Renal cortex interstitium (tissue), 11 donors: Measurements from ENCODE around the gene MED14. TPM values are rescaled to one million over a fixed set of nuclear protein-coding genes. Genes with fewer than 3 reads are reported as not detected.

Experiments
- DNase-seq, 11 donors: peaks; one replicate each; pipeline ENCODE4 v3.0.0-alpha.2; 2013; ENCODE audit warnings: low read depth in 9 of 11, low spot score in 4 of 11; ENCODE audit errors: extremely low read depth in 1 of 11
- polyA plus RNA-seq, 3 donors: library from polyadenylated mRNA; unstranded; fragments of 120-200 nt; gene quantifications; one replicate each; pipeline ENCODE4 v1.2.1, GENCODE V29; 2013; ENCODE audit not compliant: insufficient read length in 3 of 3

The MED14 gene
- polyA plus RNA-seq, 3 donors = 41.3 to 56.4 (median 48.8) TPM

DNA sequence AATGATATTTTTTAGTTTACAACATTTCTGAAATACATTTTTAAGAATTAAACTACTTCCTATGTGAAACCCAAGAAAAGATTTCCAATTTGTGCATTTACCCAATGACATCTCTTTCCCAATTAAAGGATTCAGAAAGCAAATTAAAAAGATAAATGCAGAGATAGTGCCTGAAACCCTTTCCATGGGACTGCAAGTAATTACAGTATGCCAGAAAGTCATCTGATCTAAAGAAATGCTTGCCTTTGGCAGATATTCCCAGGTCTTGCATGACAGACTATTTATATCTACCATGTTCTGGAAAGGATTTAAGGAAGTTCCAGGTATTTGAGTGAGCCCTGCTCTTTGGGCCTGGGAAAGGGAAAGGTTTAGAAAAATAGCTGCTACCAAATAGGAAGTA is 46.4 kb downstream of the MED14 start:
- DNase-seq = no peak

DNA sequence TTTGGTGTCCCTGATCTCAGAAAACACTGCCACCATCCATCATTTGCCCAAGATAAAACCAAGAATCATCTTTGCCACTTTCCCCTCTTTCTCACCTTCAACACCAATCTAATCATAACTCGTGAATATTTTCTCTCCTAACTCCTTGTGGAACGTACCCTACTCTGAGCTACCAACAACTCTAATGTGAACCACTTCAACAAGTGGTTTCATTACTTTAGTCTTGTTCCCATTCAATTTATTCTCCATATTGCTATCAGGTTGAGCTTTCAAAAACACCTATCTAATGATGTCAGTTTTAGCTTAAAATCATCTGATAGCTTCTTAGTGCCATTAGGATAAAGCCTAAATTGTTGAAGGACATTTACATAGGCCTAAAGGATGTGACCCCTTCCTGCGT is 48.2 kb downstream of the MED14 start:
- no peak for DNase-seq

GRCh38 chrX:40685362-40685918 is 49.9 kb downstream of the MED14 start:
- no peak for DNase-seq

DNA sequence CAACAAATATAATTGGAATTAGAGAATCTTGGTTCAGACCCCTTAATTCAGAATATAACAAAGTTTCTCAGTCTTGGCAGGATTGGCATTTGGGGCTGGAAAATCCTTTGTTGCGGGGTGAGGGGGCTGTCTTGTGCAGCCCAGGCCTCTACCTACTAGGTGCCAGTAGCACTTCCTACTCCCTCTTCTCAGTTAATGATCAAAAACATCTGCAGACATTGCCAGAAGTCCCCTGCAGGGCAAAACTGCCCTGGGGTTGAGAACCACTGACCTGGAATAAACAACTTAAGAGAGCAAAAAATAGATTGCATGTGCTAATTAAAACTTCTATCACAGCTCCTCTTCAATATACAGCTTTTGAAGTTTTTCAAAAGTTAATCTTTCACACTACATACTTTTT is 51.2 kb downstream of the MED14 start:
- DNase-seq = no peak

DNA sequence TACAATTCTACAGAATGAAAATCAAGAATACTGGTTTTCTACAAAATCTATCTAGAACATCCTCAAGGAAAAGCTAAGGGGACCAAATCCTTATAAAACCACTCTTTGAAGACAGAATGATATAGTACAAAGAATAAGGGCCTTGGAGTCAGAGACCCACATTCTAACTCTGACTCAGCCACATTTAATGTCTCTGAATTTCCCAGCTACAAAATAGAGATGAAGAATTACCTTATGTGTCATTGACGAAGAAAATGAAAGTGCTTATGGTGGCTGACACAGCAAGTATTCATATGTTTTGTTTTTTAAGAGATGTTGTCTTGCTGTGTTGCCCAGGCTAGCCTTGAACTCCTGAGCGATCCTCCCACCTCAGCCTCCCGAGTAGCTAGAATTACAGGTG is 52.1 kb downstream of the MED14 start:
- no peak for DNase-seq

- DNase-seq = no peak
These were observed 64.2 kb downstream of the MED14 start for GRCh38 chrX:40671126-40671525.

- no peak for DNase-seq
These were observed 71.3 kb downstream of the MED14 start for GRCh38 chrX:40663880-40664630.

DNA sequence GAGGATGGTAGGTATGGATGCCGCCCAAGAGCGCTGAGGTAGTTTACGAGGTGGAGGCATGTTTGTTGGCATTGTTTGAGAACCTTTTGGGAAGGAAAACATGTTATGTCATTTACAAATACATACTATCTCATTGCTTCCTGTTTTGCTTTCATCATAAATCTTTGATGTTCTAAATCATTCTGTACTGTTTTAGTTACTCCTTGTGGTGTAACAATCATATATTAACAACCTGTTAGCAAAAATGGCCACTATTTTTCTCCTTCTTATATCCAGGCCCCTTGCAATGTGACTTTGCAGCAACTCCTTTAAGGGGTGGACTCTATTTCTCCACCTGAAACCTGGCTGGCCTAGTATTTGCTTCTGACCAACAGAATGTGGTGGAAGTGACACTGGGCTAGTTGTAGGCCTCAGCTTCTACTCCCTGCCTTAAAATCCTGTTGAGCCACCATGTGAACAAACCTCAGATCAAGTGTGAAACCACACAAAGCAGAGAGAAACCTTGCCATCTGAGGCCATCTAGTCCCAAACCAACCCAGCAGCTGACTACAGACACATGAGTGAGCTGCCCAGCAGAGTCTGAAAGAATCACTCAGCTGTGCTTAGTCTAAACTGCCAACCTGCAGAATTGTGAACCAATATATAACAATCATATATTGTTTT is 72.1 kb downstream of the MED14 start:
- DNase-seq = no peak

DNA sequence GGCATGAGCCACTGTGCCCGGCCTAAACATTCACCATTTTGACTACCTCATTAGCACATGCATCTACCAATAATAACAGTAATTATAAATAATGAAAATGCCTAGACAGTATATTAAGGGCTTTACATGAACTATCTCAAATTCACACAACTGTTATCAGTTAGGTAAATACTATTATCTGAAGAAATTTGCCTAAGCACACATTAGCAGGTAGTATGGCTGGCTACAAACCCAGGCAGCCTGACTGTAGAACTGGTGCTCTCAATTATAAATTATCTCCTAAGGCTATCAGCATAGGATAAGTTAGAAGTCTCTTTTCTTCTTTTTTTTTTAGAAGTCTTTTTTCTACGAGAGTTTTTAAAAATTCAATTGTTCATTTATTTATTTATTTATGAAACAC is 73.9 kb downstream of the MED14 start:
- DNase-seq = no peak

- no peak for DNase-seq
These were observed 75.0 kb downstream of the MED14 start for GRCh38 chrX:40660381-40660780.

GRCh38 chrX:40653535-40653934 is 81.8 kb downstream of the MED14 start:
- no peak for DNase-seq

GRCh38 chrX:40652664-40653063 is 82.7 kb downstream of the MED14 start:
- no peak for DNase-seq

GRCh38 chrX:40651620-40652223 is 83.6 kb downstream of the MED14 start:
- peak in 5 of 11 donors; percentile 43 to 67 (median 58) for DNase-seq

DNA sequence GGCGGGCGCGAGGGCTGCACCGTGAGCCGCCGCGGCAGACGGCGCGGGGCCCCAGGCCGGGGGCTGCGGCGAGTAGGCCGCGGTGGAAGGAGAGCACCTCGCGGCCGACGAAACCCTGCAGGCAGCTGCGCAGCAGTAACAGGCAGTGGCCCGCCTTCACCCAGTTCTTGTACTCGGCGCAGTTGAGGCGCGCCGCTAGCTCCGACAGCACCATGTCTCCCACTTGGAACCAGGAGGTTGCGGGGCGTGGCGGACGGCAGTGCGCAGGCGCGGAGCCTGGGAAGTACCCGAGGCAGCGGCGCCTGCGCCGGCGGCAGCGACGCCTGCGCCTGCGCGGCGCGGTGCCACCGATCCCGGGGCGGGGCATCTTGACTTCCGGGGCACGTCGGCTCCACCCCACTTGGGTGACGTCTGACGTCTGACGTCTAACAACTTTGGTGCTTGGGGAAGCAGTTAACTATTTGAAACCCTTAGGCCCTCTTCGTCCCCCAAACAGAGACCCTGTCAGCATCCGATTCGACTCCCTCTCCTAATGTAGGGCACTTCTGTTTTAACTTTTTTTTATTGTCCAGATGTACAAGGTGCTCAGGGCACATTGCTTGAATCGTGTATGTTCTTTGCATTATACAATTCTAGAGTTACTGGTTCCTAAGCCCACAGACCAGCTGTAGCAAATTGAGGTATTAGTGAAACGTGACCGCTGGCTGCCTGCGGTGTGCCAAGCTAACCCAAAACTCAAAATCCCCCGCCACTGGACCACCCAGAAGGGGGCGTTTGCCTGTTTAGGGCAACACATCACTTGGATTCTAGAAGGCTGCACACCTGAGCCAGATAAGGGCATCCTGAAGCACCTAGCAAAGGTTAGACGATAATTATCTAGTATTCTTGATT is 87.8 kb downstream of the MED14 start, which contains the start of gene CXorf38:
CXorf38 (minus strand) TSS at position 255 of the 891 bp plus-strand sequence; CDS start at position 214, 41 bp downstream.
- peak; percentile 69 to 86 (median 82) for DNase-seq

- DNase-seq = no peak
These were observed 88.6 kb downstream of the MED14 start for GRCh38 chrX:40646489-40647306.

- DNase-seq = no peak
These were observed 90.5 kb downstream of the MED14 start for GRCh38 chrX:40644821-40645358.

DNA sequence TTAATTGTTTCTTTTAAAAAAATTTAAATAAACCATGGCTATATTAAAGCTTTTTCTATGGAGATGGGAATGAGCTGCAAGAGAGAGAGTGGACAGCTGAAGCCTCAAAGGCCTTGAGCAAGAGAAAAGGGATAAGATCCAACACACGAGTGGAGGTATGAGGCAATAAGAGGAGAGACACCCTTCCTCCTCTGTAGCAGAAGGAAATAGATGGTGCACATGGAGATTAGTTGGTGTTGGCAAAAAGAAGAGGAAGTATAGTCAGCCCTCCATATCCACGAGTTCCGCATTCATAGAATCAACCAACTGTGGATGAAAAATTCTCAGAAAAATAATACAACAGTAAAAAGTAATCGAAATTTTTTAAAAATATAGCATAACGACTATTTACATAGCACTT is 91.2 kb downstream of the MED14 start:
- no peak for DNase-seq

DNA sequence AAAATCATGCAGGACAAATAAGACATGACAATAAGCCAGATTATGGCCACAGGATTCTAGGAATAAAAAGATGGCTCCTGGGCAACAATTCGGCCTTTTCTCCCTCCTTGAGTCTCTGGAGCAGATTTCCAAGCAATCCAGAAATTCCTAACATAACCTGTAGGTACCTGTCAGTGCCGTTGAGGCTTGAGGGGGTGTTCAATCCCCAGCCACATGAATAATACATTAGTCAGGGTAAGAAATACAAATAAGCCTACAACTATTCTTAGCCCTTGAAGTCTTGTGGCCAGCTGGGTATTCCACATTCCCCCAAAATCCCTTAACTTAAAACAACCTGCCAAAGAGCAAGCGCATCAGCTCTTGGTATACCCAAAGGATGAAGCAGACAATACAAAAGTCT is 97.7 kb downstream of the MED14 start:
- DNase-seq = no peak
